HepG2 (cell line): ENCODE data around the gene TUBGCP4. TPM values are rescaled to one million over a fixed set of nuclear protein-coding genes. Genes with fewer than 3 reads are reported as not detected.
A peak's percentile ranks its signal among the peaks of the same experiment; 100 is the strongest.

ENCODE experiments used
- HCFC1 ChIP-seq: fragments of 150-350 bp; IDR thresholded peaks from 2 replicates; pipeline ENCODE4 v1.6.1; 2014; ENCODE audit warnings: low read depth, low read length
- HNRNPH1 ChIP-seq: fragments of 200-400 bp; formaldehyde crosslinking; optimal IDR thresholded peaks from 2 replicates; pipeline ENCODE3; 2017; ENCODE audit warnings: mild to moderate bottlenecking, low read depth, low read length
- HOXA5 ChIP-seq: sonication (generic); formaldehyde crosslinking; IDR thresholded peaks from 2 replicates; pipeline ENCODE4 v1.4.0; 2020; ENCODE audit warnings: missing genetic modification reagents
- MIXL1 ChIP-seq: IDR thresholded peaks from 2 replicates; pipeline ENCODE4 v1.6.1; 2016
- NR3C1 ChIP-seq: sonication (generic); formaldehyde crosslinking; IDR thresholded peaks from 2 replicates; pipeline ENCODE4 v1.4.0; 2020; ENCODE audit warnings: missing genetic modification reagents
- TBL1XR1 ChIP-seq: fragments of 150-350 bp; IDR thresholded peaks from 2 replicates; pipeline ENCODE4 v1.6.1; 2014; ENCODE audit warnings: borderline replicate concordance, low read length; ENCODE audit not compliant: partially characterized antibody
- ZBTB40 ChIP-seq, 2 experiments: fragments of 450-650 bp in 1 of 2; sonication (generic) in 1 of 2; formaldehyde crosslinking in 1 of 2; IDR thresholded peaks; 2 replicates each; pipeline versions ENCODE4 v1.6.1 to v1.8.0; 2016 to 2022; ENCODE audit warnings: antibody characterized with exemption in 1 of 2, mild to moderate bottlenecking in 1 of 2, missing genetic modification reagents in 1 of 2
- ZNF570 ChIP-seq: sonication (generic); formaldehyde crosslinking; IDR thresholded peaks from 2 replicates; pipeline ENCODE4 v1.4.0; 2020; ENCODE audit warnings: mild to moderate bottlenecking, missing genetic modification reagents, borderline replicate concordance
- ZNF703 ChIP-seq: sonication (generic); formaldehyde crosslinking; IDR thresholded peaks from 2 replicates; pipeline ENCODE4 v1.5.1; 2020; ENCODE audit warnings: missing genetic modification reagents, mild to moderate bottlenecking, moderate library complexity, borderline replicate concordance
- ZNF720 ChIP-seq: sonication (generic); formaldehyde crosslinking; IDR thresholded peaks from 2 replicates; pipeline ENCODE4 v1.4.0; 2020; ENCODE audit warnings: missing genetic modification reagents
- ZNF766 ChIP-seq: sonication (generic); formaldehyde crosslinking; IDR thresholded peaks from 2 replicates; pipeline ENCODE4 v1.5.0; 2020; ENCODE audit warnings: missing genetic modification reagents, borderline replicate concordance
- ZNF781 ChIP-seq: sonication (generic); formaldehyde crosslinking; IDR thresholded peaks from 2 replicates; pipeline ENCODE4 v1.5.1; 2020; ENCODE audit warnings: borderline replicate concordance, mild to moderate bottlenecking, missing genetic modification reagents; ENCODE audit errors: not compliant biosample characterization
- polyA plus RNA-seq, 8 experiments: library from polyadenylated mRNA; depleted of rRNA in 3 of 8; stranded (reverse) in 7 of 8; unstranded in 1 of 8; fragments of >200 nt; fragmentation: Illumina TruSeq in 4 of 8; extraction: Trizol in 4 of 8; gene quantifications; 2 replicates each; pipeline versions ENCODE4 v1.2.1 to v1.2.3, GENCODE V29; 2011 to 2016; ENCODE audit warnings: low read depth in 4 of 8, missing spikeins in 1 of 8, mixed read lengths in 1 of 8; ENCODE audit not compliant: insufficient read depth in 1 of 8
- total RNA-seq, 5 experiments: library from RNA; depleted of rRNA; stranded (reverse); fragments of >200 nt; fragmentation: Illumina TruSeq; extraction: Trizol; gene quantifications; 2 replicates each; pipeline ENCODE4 v1.2.3, GENCODE V29; 2016; ENCODE audit warnings: low read depth in 1 of 5
- TF ChIP-seq, protein P1 (sequence below): sonication (generic); formaldehyde crosslinking; IDR thresholded peaks from 2 replicates; pipeline ENCODE4 v1.4.0; 2020; ENCODE audit warnings: missing genetic modification reagents; ENCODE audit errors: not compliant biosample characterization
- TF ChIP-seq, protein P2 (sequence below): sonication (generic); formaldehyde crosslinking; IDR thresholded peaks from 2 replicates; pipeline ENCODE4; 2020; ENCODE audit warnings: missing genetic modification reagents, mild to moderate bottlenecking, borderline replicate concordance

TUBGCP4 gene
- total and polyA plus RNA-seq, 2 of the 13 experiments (the other 11 are each of a cell fraction or from before 2014, with no cell fraction given), result 15.0 to 20.5 TPM

DNA sequence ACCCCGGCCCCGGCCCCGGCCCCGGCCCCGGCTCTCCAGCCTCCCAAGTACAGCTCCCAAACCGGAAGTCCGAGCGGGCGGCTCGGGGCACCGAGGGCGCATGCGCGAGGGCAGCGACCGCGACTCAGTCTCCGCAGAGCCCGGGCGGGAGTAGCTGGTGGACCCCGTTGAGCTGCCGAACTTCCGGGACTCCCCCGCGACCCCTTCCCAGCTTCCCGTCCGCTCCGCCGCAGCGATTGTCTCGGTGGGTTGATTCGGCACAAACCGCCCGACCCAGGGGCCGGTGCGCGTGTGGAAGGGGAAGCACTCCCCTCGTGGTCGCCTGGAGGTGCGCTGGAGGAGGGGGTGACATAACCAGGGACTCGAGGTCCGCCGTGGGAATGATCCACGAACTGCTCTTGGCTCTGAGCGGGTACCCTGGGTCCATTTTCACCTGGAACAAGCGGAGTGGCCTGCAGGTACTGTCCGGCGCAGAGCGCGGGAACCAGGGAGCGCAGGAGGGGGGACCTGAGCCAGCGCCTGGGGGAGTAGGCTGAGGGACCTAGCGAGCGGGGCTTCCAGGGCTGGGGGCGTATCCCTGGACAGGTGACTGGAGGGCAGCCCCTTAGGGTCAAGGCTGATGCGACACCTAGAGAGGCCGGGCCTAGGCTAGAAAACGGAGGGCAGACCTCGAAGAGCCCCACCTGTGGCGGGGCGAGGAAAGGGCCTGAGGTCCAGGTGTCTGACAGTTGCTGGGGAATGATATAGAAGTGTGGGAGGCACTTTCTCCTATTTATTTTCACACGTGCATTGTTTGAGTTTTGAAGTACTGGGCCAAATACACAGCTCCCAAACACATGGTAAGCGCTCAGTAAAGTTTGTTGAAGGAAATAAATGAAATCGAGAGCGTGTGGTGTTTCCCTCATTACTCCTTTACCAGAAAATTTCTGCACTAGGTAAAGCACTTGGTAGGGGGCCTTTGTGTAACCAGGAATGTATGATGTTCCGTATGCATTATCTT is at the start of gene TUBGCP4, which contains the start of gene ZSCAN29 (continued):
- TF ChIP-seq, protein P1, sequence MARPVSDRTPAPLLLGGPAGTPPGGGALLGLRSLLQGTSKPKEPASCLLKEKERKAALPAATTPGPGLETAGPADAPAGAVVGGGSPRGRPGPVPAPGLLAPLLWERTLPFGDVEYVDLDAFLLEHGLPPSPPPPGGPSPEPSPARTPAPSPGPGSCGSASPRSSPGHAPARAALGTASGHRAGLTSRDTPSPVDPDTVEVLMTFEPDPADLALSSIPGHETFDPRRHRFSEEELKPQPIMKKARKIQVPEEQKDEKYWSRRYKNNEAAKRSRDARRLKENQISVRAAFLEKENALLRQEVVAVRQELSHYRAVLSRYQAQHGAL (CRISPR knock-in tag), result no peak
- TF ChIP-seq ZNF570 (CRISPR knock-in tag), result no peak
- no peak for TF ChIP-seq ZNF720 (CRISPR knock-in tag)
- no peak for TF ChIP-seq NR3C1 (CRISPR knock-in tag)
- no peak for TF ChIP-seq HNRNPH1
- no peak for TF ChIP-seq MIXL1 (CRISPR knock-in tag)
- TF ChIP-seq, protein P2, sequence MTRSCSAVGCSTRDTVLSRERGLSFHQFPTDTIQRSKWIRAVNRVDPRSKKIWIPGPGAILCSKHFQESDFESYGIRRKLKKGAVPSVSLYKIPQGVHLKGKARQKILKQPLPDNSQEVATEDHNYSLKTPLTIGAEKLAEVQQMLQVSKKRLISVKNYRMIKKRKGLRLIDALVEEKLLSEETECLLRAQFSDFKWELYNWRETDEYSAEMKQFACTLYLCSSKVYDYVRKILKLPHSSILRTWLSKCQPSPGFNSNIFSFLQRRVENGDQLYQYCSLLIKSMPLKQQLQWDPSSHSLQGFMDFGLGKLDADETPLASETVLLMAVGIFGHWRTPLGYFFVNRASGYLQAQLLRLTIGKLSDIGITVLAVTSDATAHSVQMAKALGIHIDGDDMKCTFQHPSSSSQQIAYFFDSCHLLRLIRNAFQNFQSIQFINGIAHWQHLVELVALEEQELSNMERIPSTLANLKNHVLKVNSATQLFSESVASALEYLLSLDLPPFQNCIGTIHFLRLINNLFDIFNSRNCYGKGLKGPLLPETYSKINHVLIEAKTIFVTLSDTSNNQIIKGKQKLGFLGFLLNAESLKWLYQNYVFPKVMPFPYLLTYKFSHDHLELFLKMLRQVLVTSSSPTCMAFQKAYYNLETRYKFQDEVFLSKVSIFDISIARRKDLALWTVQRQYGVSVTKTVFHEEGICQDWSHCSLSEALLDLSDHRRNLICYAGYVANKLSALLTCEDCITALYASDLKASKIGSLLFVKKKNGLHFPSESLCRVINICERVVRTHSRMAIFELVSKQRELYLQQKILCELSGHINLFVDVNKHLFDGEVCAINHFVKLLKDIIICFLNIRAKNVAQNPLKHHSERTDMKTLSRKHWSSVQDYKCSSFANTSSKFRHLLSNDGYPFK (CRISPR knock-in tag), result peak; percentile 63; the same call in 1 of the 2 replicates
- TF ChIP-seq ZBTB40 (IDR thresholded peaks at IDR 0.05), result 0 out of 2 replicates have a peak, but pooled peaks have one; percentile 21
- TF ChIP-seq ZBTB40 (CRISPR knock-in tag; IDR thresholded peaks at IDR 0.05), result no peak; the same call in none of the 2 replicates
- TF ChIP-seq TBL1XR1, result no peak
- TF ChIP-seq HCFC1, result 0 out of 2 replicates have a peak, but pooled peaks have one; percentile 22
- TF ChIP-seq HOXA5 (CRISPR knock-in tag), result no peak
- peak; percentile 90 for TF ChIP-seq ZNF781 (CRISPR knock-in tag)
- 0 out of 2 replicates have a peak, but pooled peaks have one; percentile 41 for TF ChIP-seq ZNF766 (CRISPR knock-in tag)
- peak; percentile 32; the same call in 1 of the 2 replicates for TF ChIP-seq ZNF703 (CRISPR knock-in tag)
